Fibroblast of villous mesenchyme (primary cell): ENCODE results near the gene RARRES1. TPM values are rescaled to one million over a fixed set of nuclear protein-coding genes. Genes with fewer than 3 reads are reported as not detected.

Experiments
- DNase-seq: peaks from one replicate; pipeline ENCODE4 v3.0.0-alpha.2; 2010; ENCODE audit warnings: low read depth
- H3K4me3 ChIP-seq: 2 replicates; pipeline ENCODE4 v1.5.1; 2011; ENCODE audit warnings: low read depth, mild to moderate bottlenecking, low read length
- CTCF ChIP-seq: IDR thresholded peaks from 2 replicates; pipeline ENCODE4 v1.5.1; 2012; ENCODE audit warnings: low read depth, mild to moderate bottlenecking, low read length; ENCODE audit not compliant: insufficient read depth
- total RNA-seq: library from RNA; depleted of rRNA; stranded (reverse); fragments of >200 nt; gene quantifications from 2 replicates; pipeline ENCODE4 v1.2.3, GENCODE V29; 2012

Gene RARRES1
- total RNA-seq, 1 donor: 8.2 TPM

- no peak for DNase-seq
- TF ChIP-seq CTCF: no peak
- H3K4me3 ChIP-seq: no peak overlapping the region
Observed at GRCh38 chr3:158750016-158750415, 17.8 kb upstream of the RARRES1 start.

- no peak for TF ChIP-seq CTCF
- no peak for DNase-seq
- no peak overlapping the region for H3K4me3 ChIP-seq
Observed at GRCh38 chr3:158749526-158749925, 17.3 kb upstream of the RARRES1 start.

- H3K4me3 ChIP-seq: no peak overlapping the region
- no peak for TF ChIP-seq CTCF
- DNase-seq: peak; percentile 39
Observed at GRCh38 chr3:158748237-158748828, 16.1 kb upstream of the RARRES1 start.

GRCh38 chr3:158747417-158747816, 15.2 kb upstream of the RARRES1 start:
- TF ChIP-seq CTCF: no peak
- DNase-seq: no peak
- no peak overlapping the region for H3K4me3 ChIP-seq

GRCh38 chr3:158745551-158745950, 13.3 kb upstream of the RARRES1 start:
- H3K4me3 ChIP-seq: no peak overlapping the region
- no peak for TF ChIP-seq CTCF
- DNase-seq: no peak

- DNase-seq: no peak
- H3K4me3 ChIP-seq: no peak overlapping the region
- TF ChIP-seq CTCF: no peak
Observed at GRCh38 chr3:158744567-158745288, 12.5 kb upstream of the RARRES1 start.
